GM10266 (cell line): ENCODE measurements around the gene MAPK8IP2.
"Not testable (repeated sequence)": the region's sequence is repeated elsewhere in the genome, so short reads cannot be mapped to it uniquely, and the experiment has no call there.

ENCODE experiments used
- DNase-seq: peaks from one replicate; pipeline ENCODE4 v3.0.0; 2012; ENCODE audit errors: extremely low spot score
- TF ChIP-seq, protein P1 (sequence below): IDR thresholded peaks from 2 replicates; pipeline ENCODE4 v1.5.1; 2012; ENCODE audit warnings: mild to moderate bottlenecking, low read depth; ENCODE audit not compliant: control insufficient read depth, insufficient read depth; ENCODE audit errors: missing control alignments

Gene MAPK8IP2

DNA sequence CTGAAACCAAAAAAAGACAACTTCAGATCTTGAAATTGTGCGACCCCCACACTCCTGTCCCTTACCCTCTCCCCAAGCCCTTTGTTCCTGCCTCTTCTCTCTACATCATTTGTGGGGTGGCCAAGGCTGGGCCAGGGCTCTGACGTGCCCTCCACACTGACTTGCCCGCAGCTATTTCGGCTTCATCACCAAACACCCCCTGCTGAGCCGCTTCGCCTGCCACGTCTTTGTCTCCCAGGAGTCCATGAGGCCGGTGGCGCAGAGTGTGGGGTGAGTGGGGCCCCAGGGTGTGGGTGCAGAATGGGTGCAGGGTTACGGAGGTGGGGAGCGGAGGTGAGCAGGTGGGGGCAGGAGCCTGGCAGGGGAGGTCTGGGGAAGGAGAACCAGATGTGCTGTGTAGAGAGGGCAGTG lies 9.5 kb downstream of the MAPK8IP2 start:
- TF ChIP-seq, protein P1, sequence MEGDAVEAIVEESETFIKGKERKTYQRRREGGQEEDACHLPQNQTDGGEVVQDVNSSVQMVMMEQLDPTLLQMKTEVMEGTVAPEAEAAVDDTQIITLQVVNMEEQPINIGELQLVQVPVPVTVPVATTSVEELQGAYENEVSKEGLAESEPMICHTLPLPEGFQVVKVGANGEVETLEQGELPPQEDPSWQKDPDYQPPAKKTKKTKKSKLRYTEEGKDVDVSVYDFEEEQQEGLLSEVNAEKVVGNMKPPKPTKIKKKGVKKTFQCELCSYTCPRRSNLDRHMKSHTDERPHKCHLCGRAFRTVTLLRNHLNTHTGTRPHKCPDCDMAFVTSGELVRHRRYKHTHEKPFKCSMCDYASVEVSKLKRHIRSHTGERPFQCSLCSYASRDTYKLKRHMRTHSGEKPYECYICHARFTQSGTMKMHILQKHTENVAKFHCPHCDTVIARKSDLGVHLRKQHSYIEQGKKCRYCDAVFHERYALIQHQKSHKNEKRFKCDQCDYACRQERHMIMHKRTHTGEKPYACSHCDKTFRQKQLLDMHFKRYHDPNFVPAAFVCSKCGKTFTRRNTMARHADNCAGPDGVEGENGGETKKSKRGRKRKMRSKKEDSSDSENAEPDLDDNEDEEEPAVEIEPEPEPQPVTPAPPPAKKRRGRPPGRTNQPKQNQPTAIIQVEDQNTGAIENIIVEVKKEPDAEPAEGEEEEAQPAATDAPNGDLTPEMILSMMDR = no peak
- no peak for DNase-seq

DNA sequence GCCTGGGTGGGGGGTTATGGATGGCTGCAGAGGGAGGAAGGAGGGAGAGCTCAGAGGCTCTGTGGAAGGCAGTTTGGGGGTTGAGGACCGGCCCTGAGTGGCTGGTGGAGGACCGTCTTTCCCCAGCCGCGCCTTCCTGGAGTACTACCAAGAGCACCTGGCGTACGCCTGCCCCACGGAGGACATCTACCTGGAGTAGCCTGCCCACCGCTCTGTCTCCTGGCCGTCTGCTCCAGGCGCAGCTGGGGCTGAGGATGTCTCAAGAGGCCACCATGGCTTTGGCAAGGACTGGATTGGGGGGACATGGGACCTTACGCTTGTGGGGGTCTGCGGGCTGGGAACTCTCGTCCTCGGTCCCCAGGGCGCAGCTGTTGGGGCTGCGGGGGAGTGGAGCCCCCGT lies 10.0 kb downstream of the MAPK8IP2 start:
- no peak for DNase-seq
- TF ChIP-seq, protein P1 = no peak

DNA sequence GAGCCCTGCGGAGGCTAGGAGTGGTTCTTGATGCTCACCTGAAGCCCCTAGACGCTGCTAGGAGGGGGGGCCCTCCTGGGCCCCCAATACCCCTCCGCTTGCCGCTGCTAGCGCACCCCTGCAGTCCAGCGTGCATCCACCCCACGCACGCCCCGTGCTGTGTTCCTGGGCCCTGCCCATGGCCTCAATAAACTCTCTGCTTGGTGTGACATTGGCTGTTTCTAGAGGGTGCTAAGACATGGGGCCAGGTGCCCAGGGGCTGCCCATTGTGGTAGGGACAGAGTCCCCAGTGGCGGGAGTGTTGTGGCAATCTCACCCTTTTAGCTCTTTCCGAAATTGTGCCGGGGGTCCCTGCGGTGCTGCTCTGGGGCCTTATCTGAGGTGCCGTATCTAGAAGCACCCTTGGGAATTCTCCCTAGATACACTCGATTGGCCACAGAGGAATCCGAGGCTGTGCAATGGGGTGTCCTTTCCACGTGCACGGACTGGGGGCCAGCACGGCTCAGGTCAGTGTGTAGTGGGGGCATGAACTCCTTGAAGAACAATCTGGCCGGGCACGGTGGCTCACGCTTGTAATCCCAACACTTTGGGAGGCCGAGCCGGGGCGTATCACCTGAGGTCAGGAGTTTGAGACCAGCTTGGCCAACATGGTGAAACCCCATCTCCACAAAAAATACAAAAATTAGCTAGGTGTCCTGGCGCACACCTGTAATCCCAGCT lies 10.9 kb downstream of the MAPK8IP2 start:
- TF ChIP-seq, protein P1 = no peak
- no peak for DNase-seq

DNA sequence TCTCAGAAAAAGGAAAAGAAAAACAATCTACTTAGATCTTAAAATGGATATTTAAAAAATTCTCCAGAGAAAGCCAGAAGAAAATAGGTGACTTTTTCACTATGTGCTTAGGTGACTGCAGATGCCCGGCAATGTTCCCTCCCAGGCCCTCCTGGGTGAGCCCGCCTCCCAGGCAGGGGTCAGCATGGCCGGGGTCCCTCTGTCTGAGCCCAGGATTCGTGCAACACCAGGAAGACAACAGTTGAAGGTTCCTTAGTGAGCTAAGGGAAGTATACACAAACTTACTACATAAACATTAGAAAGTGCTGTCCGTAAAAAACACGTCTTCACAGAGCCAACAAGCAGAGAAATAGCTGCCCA lies 11.6 kb downstream of the MAPK8IP2 start:
- no peak for DNase-seq
- TF ChIP-seq, protein P1 = no peak

DNA sequence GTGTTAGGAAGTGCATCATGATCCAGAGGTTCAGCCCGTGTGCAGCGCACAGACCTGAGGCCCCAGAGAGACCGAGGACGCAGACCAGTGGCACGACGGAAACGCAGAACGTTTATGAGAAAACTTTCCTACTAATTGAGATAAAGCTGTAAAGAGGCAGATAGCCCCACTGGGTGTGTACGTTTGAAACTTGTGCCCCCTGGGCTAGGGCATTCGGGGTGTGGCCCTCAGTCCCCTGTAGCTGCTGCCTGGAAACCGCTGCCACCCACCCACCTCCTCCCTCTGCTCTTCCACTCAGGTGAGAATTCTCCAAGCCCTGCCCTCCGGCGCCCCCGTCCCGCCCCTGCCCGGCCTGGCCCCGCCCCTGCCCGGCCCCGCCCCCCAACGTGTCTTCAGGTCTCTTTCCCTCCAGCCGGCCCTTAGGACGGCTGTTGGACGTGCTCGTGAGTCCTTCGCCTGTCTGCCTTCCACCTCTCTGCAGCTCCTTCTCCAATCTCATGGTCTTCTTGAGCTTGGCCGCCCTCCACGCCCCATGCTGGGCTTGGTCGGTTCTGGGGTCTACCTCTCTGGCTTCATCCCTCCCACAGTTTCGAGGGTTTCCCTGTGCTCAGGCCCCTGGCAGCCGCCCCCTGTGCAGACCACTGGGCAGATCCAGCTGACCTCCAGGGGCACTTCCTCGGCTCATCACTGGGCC lies 12.1 kb downstream of the MAPK8IP2 start:
- no peak for DNase-seq
- TF ChIP-seq, protein P1 = no peak

DNA sequence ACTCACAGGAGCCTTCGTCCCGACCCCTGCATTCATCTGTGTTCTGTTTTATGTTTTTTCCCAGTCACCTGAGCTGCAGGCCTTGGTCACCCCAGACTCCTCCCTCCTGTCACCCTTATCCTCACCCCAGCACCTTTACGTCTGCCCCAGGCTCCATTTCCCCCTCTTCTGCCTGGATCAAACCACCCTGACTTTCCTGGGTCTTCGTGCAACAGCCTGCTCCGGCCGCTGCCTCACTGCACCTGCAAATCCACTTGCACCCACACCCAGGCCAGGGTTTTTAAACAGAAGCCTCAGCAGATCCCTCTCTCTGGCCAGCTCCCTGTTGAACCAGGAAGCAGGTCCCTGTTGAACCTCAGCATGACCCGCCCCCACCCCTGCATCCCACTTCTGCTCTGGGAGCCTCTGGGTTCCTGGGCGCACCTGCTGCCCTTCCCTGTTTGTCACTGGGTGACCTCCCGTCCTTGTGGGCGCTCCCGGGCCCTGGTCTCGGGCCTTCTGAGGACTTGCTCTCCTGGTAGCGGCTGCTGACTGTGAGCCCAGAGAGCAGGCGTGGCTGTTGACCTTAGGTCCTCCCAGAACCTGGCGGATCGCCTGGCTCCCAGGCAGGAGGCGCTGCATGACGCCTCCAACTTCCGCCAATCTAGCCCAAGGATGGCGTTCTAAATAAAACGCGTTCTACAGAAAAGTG lies 12.8 kb downstream of the MAPK8IP2 start:
- DNase-seq = no peak
- TF ChIP-seq, protein P1 = no peak

DNA sequence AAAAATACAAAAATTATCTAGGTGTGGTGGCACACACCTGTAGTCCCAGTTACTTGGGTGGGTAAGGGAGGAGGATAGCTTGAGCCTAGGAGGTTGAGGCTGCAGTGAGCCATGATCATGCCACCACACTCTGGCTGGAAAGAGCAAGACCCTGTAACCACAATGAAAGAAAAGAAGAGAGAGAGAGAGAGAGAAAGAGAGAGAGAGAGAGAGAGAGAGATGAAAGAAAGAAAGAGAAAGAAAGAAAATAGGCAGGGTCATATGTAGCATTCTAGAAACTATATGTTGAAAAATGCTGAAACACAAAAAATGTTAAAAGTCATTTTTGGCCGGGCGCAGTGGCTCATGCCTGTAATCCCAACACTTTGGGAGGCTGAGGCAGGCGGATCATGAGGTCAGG lies 13.7 kb downstream of the MAPK8IP2 start:
- not testable (repeated sequence) for DNase-seq
